ENCODE results near the gene ACTR3C. TPM values are rescaled to one million over a fixed set of nuclear protein-coding genes. Genes with fewer than 3 reads are reported as not detected.
A peak's percentile ranks its signal among the peaks of the same experiment; 100 is the strongest.

Gene ACTR3C
- total RNA-seq, 4 donors from 2014 or later = 8.3 to 25.6 (median 17.4) TPM

DNA sequence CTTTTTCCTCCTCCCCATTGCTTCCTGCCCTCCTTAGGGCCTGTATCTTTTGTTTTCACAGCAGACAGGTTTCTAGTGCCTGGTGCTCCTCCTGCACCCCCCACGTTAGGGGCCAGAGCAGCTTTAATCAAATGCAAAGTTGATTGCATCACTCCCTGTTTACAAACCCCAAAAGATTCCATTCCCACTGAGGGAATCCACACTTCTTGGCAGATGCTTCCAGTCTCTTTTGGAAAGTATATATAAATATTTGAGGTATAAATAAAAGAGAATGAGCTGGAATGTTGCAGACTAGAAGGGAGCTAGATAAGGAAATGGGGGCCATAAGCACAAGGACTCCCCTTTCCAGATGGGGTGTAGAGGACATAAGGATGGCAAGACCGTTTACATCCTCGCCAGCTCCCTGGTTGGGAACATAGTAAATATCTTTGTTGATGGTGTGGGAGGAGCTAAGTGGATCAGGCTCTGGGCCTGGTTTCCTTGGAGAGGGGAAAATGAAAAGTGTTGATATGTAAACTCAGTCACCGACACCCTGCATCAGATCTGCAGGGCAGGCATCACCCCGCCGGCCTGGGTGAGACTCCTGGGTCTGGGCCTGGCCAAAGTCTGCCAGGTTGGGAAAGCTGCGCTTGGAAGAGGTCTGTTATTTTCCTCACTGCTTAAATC lies 11.9 kb upstream of the ACTR3C start:
- WGBS, 2 donors = 46 to 48% methylated on average over 7 of the region's 7 CpGs
- H3K36me3 ChIP-seq = peaks cover 0 to 32% (median 0%) of the 10 kb centered on the region in 3 donors
- intact Hi-C loops (cut with DNase I) = no loop called here
- no peak for DNase-seq
- no peak overlapping the region for H3K4me3 ChIP-seq
- TF ChIP-seq POLR2A (IDR thresholded peaks at IDR 0.05) = no peak
- TF ChIP-seq, protein P1, sequence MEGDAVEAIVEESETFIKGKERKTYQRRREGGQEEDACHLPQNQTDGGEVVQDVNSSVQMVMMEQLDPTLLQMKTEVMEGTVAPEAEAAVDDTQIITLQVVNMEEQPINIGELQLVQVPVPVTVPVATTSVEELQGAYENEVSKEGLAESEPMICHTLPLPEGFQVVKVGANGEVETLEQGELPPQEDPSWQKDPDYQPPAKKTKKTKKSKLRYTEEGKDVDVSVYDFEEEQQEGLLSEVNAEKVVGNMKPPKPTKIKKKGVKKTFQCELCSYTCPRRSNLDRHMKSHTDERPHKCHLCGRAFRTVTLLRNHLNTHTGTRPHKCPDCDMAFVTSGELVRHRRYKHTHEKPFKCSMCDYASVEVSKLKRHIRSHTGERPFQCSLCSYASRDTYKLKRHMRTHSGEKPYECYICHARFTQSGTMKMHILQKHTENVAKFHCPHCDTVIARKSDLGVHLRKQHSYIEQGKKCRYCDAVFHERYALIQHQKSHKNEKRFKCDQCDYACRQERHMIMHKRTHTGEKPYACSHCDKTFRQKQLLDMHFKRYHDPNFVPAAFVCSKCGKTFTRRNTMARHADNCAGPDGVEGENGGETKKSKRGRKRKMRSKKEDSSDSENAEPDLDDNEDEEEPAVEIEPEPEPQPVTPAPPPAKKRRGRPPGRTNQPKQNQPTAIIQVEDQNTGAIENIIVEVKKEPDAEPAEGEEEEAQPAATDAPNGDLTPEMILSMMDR (IDR thresholded peaks at IDR 0.05) = no peak
- H3K27ac ChIP-seq = peak overlapping the region; percentile 35 to 79 (median 61)
- H3K9me3 ChIP-seq = no peaks in the 10 kb centered on the region
- peaks cover 0 to 5% (median 0%) of the 10 kb centered on the region in 4 donors for H3K27me3 ChIP-seq
- peaks cover 10 to 55% (median 27%) of the 10 kb centered on the region in 3 donors for H3K4me1 ChIP-seq

DNA sequence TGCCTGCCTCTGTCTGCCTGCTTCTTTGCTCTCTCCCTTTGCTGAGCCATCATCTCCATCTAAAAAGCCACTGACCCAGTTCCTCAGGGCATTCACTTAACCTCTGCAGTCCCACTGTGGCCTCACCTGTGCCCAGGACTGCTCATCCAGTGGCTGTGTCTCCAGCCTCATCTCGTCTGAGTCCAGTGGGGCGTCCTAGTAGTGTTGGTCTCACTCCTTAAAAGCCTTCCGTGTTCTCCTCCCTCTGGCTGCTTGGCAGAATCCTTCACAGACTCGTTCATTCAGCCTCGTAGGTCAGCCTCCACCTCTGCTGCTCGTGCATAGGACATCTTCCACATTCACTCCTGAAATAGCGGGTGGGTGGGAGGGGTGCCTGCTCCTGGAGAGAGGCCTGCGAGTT lies 10.8 kb upstream of the ACTR3C start:
- Histone ChIP-seq H3K36me3 (peaks cover 0 to 44% (median 0%) of the 10 kb centered on the region in 3 donors), H3K9me3 (no peaks in the 10 kb centered on the region), H3K27me3 (no peaks in the 10 kb centered on the region), H3K27ac (peak overlapping the region in 2 of 4 donors; percentile 51 to 69), H3K4me3 (no peak overlapping the region), H3K4me1 (peaks cover 8 to 54% (median 18%) of the 10 kb centered on the region in 3 donors)
- TF ChIP-seq POLR2A (IDR thresholded peaks at IDR 0.05) = no peak
- TF ChIP-seq, protein P1 (IDR thresholded peaks at IDR 0.05) = no peak
- intact Hi-C loops (cut with DNase I) = no loop called here
- no peak for DNase-seq
- 80 to 92% methylated on average over 5 to 6 of the region's 8 CpGs for WGBS, 2 donors

DNA sequence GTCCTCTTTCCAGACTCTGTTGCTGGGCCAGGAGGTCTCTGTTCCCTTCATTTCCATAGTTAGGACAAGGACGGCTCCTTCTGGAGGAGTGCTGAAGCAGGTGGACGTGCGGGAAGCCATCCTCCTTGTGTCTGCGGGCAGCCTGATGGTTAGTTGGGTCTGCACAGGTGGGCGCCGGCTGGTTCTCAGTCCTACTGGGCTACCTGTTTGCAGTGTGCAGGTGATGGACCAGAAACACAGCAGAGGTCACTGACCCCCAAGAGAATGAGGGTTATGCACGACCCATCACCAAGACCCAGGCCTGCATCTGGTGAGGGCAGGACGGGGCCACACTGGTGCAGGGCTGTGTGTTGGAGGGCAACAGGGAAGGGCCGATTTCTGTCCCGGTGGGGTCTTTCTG lies 10.3 kb upstream of the ACTR3C start:
- Histone ChIP-seq H3K4me1 (peaks cover 8 to 49% (median 15%) of the 10 kb centered on the region in 3 donors), H3K27me3 (no peaks in the 10 kb centered on the region), H3K36me3 (peaks cover 0 to 48% (median 0%) of the 10 kb centered on the region in 3 donors), H3K27ac (peak overlapping the region in 1 of 4 donors; percentile 69), H3K4me3 (no peak overlapping the region), H3K9me3 (no peaks in the 10 kb centered on the region)
- no peak for TF ChIP-seq POLR2A (IDR thresholded peaks at IDR 0.05)
- TF ChIP-seq, protein P1 (IDR thresholded peaks at IDR 0.05) = no peak
- no peak for DNase-seq
- intact Hi-C loops (cut with DNase I) = no loop called here
- 69 to 95% methylated on average over 2 to 4 of the region's 10 CpGs for WGBS, 2 donors

DNA sequence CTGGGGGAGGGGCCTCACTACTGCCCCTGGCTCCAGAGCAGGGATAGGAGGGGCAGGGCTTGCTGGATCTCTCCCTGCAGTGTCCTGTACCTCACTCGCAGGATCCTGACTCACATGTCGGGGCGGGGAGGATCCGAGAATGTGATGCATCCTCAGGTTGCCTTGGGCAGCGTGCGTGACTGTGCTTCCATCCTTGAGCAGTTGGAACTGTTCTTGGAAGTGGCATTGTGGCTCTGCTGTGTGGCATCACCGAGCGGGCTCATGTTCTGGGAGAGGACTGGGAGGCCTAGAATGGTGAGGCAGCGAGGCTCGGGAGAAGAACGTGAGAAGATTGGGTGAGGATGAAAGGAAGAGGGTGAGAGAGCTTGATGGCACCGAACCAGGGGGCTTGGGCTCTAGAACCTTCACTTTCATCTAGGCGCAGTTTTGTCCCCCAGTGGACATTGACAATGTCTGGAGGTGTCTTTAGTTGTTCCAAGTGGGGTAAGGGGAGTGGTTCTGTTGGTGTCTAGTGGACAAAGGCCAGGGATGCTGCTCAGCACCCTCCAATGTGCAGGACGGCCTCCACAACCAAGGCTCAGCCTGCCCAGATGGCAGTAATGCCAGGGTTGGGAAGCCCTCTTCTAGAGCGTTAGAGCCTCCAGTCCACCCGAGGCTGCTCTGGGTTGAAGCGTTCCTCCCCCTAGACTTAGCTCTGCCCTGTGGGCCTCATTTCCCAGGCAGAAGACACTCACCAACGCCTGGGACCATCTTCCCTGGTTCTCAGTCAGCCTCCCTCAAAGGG lies 9.7 kb upstream of the ACTR3C start:
- H3K27me3 ChIP-seq = no peaks in the 10 kb centered on the region
- H3K4me1 ChIP-seq = peaks cover 8 to 43% (median 13%) of the 10 kb centered on the region in 3 donors
- intact Hi-C loops (cut with DNase I) = no loop called here
- peaks cover 0 to 52% (median 0%) of the 10 kb centered on the region in 3 donors for H3K36me3 ChIP-seq
- H3K4me3 ChIP-seq = no peak overlapping the region
- H3K9me3 ChIP-seq = no peaks in the 10 kb centered on the region
- no peak overlapping the region for H3K27ac ChIP-seq
- TF ChIP-seq POLR2A (IDR thresholded peaks at IDR 0.05) = no peak
- TF ChIP-seq, protein P1 (IDR thresholded peaks at IDR 0.05) = no peak
- no peak for DNase-seq
- 84 to 87% methylated on average over 15 to 17 of the region's 18 CpGs for WGBS, 2 donors
